Ishikawa (cell line): ENCODE results near the gene ZNF518B.

ENCODE experiments used
- RAD21 ChIP-seq: IDR thresholded peaks from 2 replicates; pipeline ENCODE4 v1.6.1; 2012; ENCODE audit warnings: low read depth
- TF ChIP-seq, protein P1 (sequence below): IDR thresholded peaks from 2 replicates; pipeline ENCODE4 v1.6.1; 2012; ENCODE audit warnings: low read depth, mild to moderate bottlenecking

DNA sequence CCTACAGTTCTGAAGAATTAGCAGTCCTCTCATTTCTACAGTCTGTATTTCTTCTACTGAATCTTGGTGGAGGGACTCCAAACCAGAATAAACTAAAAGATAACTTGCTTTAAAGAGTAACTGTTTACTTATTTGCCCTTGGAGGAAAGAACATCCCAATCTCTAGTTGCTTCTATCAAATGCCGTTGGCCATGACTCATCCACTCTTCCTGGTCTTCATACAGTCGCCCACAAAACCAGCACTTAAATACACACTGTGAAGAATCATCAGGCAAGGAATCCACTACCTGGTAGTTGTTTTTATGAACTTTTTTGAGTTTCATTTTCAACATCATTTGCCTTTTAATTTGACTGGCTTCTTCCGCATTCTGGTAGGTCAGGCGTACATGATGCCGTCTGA is 14.2 kb downstream of the ZNF518B start:
- TF ChIP-seq, protein P1, sequence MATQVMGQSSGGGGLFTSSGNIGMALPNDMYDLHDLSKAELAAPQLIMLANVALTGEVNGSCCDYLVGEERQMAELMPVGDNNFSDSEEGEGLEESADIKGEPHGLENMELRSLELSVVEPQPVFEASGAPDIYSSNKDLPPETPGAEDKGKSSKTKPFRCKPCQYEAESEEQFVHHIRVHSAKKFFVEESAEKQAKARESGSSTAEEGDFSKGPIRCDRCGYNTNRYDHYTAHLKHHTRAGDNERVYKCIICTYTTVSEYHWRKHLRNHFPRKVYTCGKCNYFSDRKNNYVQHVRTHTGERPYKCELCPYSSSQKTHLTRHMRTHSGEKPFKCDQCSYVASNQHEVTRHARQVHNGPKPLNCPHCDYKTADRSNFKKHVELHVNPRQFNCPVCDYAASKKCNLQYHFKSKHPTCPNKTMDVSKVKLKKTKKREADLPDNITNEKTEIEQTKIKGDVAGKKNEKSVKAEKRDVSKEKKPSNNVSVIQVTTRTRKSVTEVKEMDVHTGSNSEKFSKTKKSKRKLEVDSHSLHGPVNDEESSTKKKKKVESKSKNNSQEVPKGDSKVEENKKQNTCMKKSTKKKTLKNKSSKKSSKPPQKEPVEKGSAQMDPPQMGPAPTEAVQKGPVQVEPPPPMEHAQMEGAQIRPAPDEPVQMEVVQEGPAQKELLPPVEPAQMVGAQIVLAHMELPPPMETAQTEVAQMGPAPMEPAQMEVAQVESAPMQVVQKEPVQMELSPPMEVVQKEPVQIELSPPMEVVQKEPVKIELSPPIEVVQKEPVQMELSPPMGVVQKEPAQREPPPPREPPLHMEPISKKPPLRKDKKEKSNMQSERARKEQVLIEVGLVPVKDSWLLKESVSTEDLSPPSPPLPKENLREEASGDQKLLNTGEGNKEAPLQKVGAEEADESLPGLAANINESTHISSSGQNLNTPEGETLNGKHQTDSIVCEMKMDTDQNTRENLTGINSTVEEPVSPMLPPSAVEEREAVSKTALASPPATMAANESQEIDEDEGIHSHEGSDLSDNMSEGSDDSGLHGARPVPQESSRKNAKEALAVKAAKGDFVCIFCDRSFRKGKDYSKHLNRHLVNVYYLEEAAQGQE = no peak
- no peak for TF ChIP-seq RAD21
